ENCODE measurements around the gene PPP1R18. TPM values are rescaled to one million over a fixed set of nuclear protein-coding genes. Genes with fewer than 3 reads are reported as not detected.
"Not testable (repeated sequence)": the region's sequence is repeated elsewhere in the genome, so short reads cannot be mapped to it uniquely, and the experiment has no call there.

Gene PPP1R18
- total RNA-seq, 1 donor from 2014 or later, result 25.2 TPM

DNA sequence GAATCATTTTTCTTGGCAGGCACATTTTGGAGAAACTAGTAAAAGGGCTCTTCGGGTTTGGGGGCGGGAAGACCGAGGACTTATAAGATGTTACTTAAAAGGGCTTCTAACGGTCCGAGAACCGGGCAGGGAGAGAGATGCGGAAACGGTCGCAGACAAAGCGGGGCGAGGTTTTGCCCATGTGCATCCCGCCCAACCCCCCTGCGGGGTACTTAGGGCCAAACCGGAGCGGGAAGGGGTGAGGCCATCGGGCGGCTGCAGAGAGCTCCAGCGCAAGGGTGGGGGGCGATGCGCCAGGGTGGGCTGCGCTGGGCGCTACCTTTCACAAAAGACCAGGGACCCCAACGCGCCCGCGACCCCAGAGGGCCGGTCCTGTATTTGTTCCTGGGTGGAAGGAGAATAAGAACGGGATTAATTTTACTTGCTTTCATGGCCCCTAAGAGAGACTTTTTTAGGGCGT is 34.3 kb upstream of the PPP1R18 start:
- DNase-seq (ENCODE audit: low read depth in 2 of 2), result peak in 1 of 2 donors; percentile 68

DNA sequence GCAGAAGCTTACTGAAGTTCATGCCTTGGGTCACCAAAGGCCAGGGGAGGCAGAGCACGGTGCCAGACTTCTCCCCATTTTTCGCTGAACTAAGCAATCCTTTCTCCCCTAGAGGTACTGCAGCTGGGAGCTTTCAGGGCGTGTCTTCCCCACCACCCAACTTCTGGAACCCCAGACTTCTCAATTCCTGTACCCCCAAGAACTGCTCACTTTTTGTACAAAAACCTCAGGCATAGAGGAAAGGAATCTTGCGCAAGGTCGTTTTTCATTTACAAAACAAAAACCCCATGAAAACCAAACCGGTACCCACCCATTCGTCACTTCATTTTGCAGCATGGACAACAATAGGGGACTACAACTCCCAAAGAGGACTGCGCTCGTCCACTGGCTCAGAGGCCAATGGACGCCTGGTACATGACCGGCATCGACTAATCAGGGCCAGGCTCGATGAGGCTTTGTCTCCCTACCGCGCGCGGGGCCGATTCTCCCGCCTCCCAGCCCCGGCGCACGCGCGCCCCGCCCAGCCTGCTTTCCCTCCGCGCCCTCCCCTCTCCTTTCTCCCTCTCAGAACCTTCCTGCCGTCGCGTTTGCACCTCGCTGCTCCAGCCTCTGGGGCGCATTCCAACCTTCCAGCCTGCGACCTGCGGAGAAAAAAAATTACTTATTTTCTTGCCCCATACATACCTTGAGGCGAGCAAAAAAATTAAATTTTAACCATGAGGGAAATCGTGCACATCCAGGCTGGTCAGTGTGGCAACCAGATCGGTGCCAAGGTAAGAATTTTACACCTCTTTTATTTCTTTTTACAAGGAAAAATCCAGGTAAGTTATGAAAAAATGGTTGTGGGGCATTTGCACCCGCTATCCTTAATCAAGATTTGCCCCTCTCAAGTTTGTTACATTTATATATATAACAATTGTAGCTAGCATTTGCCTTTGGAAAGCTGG is 33.6 kb upstream of the PPP1R18 start, which contains the start of gene TUBB:
TSS of gene TUBB (plus strand) at position 562 of the 947 bp plus-strand sequence. CDS start at position 717, 155 bp downstream.
- peak; percentile 95 to 99 for DNase-seq (ENCODE audit: low read depth in 2 of 2)

DNA sequence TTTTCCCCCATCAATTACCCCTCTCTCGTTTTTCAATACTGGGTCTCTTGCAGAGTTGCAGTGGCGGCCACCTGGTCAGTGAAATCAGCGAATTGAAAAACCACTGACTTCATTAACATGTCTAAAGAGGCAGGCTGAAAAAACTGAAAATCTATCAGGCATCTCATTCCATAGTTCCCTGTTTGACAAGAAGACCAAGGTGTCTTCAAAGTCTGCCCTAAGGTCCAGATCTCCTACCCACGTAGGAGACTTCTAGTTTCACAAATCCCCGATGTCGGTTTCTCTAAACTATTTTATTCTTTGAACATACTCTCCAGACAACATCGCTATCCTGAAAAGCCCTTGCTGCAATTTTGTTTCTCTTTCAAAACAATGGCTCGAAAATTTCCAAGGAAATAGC is 32.9 kb upstream of the PPP1R18 start:
- no peak for DNase-seq (ENCODE audit: low read depth in 2 of 2)

DNA sequence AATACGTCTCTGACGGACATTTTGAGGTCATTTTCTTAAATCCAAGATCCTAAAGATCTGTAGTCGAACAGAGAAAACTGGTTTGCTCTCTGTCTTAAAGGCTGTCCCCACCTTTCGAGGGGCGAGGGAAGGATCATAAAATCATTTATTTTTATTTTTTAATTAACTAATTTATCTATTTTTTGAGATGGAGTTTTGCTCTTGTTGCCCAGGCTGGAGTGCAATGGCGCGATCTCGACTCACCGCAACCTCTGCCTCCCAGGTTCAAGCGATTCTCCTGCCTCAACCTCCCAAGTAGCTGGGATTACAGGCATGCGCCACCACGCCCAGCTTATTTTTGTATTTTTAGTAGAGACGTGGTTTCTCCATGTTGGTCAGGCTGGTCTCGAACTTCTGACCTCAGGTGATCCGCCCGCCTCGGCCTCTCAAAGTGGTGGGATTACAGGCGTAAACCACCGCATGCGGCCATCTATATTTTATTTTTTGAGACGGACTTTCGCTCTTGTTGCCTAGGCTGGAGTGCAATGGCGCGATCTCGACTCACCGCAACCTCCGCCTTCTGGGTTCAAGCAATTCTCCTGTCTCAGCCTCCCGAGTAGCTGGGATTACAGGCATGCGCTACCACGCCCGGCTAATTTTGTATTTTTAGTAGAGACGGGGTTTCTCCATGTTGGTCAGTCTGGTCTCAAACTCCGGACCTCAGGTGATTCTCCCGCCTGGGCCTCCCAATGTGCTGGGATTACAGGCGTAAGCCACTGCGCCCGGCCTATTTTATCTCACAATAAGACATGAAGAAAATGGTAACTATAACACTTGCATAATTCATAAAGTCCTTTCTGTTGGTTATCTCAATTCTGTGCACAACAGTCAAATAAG is 31.6 kb upstream of the PPP1R18 start:
- DNase-seq (ENCODE audit: low read depth in 2 of 2), result not testable (repeated sequence)

DNA sequence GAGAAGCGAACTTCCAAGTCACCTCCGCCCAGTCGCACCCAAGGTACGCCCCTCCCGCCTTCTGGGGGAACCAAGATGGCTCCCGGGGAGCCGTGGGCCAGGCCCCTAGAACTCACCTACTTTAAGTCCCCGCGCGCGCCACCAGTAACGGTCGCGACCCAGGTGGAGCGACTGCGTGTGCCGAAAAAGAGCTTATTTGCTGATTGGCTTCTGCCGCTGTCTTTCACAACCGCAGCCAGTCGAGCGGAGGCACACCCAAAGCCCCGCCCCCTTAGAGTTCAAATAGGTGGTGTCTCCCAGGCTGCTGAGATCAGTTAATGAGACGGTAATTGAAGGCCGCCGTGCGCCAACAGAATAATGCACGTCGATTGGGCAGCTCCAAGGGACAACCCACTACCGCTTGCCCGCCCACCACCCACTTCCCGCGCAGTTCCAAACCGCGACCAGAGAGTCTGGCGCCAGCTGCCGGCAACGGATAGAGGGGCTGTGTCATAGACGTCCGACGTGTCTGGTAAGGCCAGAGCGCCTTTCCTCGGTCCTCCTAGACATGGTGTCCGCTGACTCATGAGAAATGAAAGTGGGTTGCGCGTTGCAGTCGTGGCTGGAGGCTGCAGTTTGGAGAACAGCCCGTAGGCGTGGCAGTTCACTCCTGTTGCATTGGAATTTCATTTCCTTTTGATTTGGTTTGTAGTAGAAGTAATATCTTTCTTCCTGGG is 30.8 kb upstream of the PPP1R18 start, which contains the start of gene MDC1:
TSS of gene MDC1 (minus strand) at position 153 of the 716 bp plus-strand sequence. CDS start 2,106 bp downstream, outside the sequence.
- peak; percentile 99 to 100 for DNase-seq (ENCODE audit: low read depth in 2 of 2)

DNA sequence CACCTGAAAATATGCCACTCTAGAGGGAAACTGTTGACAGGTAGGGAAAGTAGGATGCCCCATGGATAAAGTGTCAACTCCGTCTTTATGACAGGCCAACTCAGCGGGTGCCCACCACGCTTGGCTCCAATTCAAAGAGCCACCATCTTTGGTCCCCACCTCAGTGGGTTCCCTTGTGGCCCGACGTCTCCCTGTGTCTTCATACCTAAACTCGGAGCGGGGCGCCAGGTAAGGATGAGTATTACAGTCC is 30.4 kb upstream of the PPP1R18 start:
- DNase-seq (ENCODE audit: low read depth in 2 of 2), result no peak

DNA sequence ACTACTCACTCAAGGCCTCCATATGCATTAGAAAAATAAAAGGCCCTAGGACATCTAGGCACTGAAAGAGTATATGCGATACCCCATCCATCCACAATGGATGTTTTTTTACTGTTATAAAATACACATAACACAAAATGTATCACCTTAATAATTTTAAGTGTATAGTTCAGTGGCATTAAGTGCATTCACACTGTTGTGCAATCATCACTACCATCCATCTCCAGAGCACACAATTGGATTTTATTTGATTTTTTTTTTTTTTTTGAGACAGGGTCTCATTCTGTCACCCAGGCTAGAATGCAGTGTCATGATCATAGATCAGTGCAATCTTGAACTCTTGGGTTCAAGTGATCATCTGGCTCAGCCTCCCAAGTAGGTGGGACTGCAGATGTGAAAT is 27.8 kb upstream of the PPP1R18 start:
- DNase-seq (ENCODE audit: low read depth in 2 of 2), result no peak

DNA sequence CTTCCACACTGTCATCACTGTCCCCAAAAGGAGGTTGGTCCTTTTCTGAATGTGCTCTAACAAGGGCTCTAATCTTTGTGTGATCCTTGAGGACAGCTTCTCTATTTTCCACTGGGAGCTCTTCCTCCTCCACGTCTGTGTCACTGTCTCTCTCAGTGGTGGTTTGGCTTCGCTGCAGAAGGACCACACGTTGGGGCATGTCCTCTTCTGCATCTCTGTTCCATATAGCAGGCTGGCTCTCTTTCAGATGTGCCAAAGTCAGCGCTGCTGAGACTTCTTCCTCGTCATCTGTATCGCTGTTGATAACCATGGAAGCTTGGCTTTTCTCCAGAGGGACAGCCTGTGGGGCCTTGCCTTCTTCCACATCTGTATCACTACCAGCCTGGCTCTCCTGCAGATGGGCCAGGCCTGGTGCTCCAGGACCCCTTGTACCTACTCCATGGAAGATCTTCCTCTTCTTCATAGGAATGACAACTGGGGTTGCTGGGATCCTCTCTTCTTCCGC is 26.0 kb upstream of the PPP1R18 start:
- DNase-seq (ENCODE audit: low read depth in 2 of 2), result no peak

DNA sequence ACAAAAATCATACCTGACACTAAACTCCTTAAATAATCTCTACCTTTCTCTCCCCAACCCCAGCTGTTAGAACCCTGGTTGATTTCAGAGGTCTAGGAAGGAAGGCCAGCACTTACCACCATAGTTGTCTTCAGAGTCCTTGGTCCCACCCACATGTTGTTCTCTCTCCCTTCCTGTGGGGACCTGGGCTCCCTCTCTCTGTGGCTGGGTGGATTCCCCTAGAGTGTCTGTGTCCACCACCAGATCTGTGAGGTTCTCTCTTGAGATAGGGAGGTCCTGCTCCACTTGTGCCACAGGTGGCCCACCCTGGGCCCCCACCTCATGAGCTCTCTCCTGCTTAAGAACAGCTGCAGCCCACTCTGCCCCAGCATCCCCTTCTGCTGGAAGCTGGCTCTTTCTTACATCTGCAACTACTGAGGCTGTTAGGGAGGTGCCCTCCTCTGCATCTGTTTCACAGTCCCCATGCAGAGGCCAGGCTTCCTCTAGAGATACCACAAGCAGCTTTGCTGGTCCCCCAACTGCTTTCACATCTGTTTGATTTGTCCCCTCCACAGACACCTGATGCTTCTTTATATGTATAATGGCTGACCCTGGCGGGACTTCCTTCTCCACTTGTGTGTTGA is 25.4 kb upstream of the PPP1R18 start:
- DNase-seq (ENCODE audit: low read depth in 2 of 2), result no peak

DNA sequence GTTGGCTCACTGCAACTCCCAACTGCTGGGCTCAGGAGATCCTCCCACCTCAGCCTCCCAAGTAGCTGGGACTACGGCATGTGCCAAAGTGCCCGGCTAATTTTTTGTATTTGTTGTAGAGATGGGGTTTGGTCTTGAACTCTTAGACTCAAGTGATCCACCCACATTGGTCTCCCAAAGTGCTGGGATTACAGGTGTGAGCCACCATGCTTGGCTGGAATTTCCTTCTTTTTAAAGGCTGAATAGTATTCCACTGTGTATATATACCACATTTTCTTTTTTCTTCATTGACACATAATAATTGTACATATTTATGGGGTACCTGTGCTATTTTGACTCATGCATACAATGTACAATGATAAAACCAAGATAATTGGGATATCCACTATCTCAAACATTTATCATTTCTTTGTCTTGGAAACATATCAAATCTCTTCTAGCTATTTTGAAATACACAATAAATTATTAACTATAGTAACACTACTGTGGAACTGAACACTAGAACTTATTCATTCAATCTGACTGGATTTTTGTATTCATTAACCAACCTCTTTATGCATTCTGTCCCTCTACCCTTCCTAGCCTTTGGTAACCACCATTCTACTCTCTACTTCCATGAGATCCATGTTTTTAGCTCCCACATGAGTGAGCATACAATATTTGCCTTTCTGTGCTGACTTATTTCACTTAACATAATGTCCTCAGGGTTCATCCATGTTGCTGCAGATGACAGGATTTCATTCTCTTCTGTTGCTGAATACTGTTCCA is 22.8 kb upstream of the PPP1R18 start:
- no peak for DNase-seq (ENCODE audit: low read depth in 2 of 2)

DNA sequence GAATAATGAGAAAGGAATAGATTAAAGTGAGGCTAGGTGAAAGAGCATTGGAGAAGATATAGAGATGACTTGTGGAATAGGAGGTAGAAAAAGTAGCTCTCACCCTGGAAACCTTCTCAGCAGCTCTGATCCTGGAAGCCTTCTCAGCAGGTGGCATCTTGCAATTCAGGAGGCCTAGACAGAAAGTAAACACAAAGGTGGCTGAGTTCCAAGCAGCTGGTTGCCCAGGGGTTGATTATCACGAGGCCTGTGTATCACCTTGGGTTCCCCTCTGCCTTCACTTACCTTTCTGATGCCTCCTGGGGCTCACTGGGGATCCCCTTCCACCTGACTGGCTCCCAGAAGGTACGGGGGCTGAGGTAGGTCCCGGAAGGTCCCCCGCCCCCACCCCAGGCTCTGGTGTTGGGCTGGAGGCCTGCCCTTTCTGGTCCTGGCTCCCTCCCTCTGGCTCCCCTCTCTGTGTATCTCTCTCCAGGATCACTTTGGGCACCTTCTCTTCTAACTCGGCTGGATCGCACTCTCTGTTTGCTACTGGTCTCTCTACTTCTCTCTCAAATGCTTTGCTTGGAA is 20.9 kb upstream of the PPP1R18 start:
- no peak for DNase-seq (ENCODE audit: low read depth in 2 of 2)

DNA sequence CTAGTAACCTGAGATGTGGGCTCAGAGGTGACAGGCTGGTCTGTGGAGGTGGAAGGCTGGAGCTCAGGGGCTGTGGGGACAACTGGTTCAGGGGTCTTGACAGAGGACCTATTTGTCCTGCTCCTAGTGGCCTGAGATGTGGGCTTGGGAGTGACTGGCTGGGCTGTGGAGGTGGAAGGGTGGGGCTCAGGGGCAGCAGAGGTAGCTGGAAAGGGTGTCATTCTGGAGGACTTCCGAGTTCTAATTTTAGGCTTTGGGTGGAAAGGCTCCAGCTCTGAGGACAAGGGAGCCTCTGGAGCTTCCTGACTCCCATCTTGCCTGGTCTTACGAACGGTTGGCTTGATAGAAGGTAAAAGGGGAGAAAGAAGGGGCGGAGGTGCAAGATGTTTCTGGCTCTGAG is 19.2 kb upstream of the PPP1R18 start:
- no peak for DNase-seq (ENCODE audit: low read depth in 2 of 2)

DNA sequence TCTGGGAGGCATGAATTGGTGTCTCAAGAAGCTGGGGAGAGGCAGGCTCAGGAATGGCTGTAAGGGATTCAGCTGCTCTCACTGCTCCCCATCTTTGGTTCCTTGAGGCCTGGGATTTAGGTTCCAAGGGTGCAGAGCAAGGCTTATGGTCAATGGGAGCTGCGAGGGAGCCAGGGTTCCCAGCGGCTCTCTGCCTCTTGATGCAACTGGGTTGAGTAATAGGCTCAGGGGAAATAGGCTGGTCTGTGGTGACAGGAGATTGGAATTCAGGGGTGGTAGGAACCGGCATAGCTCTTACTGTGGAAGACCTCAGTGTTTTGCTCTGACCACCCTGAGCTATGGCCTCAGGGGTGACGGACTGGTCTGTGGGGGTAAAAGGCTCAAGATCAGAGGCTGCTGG is 17.4 kb upstream of the PPP1R18 start:
- no peak for DNase-seq (ENCODE audit: low read depth in 2 of 2)

DNA sequence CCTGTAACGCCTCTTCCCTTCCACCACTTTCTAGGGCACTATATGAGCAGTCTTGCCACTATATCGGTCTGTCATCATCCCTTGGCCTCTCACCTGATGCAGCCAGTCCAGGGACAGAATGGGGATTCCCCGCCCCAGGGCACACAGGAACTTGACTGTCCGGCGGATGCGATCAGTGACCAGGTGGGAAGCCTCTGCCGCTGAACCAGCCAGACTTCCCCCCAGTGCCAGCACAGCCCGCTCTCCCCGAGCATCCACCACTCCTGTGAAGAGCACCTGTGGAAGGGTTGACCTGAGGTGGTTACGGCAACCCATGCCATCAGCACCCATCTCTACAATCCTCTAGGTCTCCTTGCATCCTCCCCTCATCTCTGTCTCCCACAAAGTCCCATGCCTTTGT is 16.6 kb upstream of the PPP1R18 start:
- DNase-seq (ENCODE audit: low read depth in 2 of 2), result no peak

DNA sequence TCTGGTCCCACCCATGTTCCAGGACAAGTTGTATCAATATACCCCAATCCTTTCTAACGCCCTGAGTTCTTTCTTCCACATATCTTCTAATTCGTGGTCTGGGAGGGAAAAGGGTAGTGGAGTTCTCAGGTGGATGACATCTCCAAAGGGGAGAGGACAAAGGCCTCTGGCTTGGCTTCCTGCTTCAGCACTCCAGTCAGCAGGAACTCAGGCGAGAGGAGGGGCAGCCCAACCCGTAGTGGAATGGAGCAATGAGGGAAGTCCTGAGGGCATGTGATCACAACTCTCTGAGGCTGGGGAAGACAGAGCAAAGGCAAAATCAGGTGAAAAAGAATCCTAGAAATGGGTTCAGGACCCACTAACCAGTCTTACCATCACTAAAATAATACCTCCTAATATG is 13.9 kb upstream of the PPP1R18 start:
- DNase-seq (ENCODE audit: low read depth in 2 of 2), result no peak

DNA sequence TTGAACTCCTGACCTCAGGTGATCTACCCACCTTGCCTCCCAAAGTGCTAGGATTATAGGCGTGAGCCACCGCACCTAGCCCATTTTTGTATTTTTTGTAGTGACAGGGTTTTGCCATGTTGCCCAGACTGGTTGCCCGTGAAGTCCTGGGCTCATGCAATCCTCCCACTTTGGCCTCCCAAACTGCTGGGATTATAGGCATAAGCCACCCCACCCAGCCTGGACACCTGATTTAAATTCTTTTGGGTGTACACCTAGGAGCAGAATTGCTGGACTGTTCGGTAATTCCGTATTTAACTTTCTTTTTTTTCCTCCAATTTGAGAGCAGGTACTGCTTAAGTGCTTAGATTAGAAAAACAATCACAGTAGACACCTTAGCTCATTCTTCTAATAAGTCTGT is 10.0 kb upstream of the PPP1R18 start:
- DNase-seq (ENCODE audit: low read depth in 2 of 2), result no peak

DNA sequence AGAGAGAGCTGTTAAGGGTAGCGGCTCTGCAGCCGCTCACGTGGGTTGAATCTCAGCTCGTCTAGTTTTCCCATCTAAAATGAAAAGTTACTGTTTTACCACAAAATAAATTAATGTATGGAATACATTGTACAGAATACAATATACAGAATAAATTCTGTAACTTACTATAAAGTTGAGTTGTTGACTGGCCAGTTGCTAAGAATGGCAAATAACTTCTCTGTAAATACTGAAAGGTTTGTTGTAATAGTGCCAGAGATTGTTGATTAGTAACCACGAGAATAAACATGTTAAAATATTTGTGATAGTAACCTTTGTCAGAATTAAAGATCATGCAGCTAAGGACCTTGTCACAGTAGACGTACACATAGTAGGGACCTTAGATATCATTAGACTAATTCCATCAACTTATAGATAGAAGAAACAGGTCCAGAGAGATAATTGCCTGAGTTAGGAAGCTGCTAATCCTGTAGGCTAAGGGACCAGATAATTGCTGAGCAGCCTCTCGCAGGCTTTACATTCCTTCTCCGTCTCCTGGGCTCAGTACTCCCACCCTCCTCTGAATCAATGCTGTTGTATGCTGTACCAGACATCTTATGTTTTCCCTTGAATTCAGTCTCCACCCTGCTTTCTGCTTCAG is 4.9 kb upstream of the PPP1R18 start:
- no peak for DNase-seq (ENCODE audit: low read depth in 2 of 2)

DNA sequence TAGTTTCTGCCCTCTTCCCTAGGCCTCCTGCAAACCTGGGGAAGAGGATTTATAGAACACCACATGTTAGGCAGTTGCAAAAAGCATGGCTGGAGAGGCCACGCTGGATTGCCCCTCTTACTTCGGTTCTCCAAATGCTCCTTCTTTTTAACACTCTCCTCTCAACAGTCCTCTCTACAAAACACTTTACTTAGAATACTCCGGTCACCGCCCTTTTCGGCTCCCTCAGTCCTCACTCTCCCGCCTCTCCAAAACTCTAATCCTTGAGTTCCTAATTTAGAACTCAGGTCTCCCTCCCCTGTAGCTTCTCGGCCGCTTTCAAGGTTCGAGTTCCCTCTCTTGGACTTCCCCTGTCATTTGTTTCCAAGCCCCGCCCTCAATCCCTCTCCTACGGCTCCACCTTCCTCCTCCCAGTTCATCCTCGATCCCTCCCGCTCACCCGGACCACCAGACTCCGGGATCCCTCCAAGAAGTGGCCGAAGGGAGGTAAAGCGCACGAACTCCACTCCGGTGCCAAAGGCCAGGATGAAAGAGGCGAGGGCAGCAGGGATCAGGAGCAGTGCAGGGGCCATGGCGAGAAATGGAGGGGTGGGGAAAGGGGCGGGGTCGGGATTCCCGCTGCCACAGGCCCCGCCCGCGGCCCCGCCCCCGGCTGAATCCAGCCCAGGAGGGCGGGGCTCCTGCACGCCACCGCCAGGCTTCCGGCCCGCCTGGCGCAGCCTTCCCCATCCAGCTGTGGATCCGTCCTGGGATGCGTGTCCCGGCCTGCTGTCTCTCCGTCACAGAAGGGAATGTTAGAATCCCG is 4.2 kb upstream of the PPP1R18 start, which contains the start of gene NRM:
TSS of gene NRM (minus strand) at position 582 of the 805 bp plus-strand sequence. CDS start at position 572, 10 bp downstream.
- DNase-seq (ENCODE audit: low read depth in 2 of 2), result peak; percentile 59 to 83
